GM04503 (cell line): ENCODE results near the gene TPK1.
A peak's percentile ranks its signal among the peaks of the same experiment; 100 is the strongest.
"Not testable (repeated sequence)": the region's sequence is repeated elsewhere in the genome, so short reads cannot be mapped to it uniquely, and the experiment has no call there.

Experiments used
- DNase-seq: peaks from one replicate; pipeline ENCODE4 v3.0.0-alpha.2; 2012; ENCODE audit warnings: low read depth

TPK1 gene

GRCh38 chr7:144474800-144475615, 360.8 kb downstream of the TPK1 start:
- DNase-seq: no peak

DNA sequence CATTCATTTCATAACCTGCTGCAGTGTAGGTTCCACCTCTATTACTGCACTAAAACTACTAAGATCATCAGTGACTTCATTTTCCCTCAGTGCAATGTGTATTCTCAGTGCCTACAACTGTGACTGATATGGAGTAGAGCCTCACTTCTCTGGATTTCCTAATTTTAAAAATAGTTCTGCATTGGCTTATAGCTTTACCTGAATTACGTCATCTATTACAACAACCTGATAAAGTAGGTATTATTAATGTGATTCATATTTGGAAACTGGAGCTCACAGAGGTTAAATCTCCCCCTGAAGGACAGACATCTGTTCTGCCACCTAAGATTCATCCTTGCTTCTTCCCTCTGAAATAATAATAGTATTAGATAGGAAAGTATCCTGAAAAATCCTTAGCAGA, 361.5 kb downstream of the TPK1 start:
- DNase-seq: no peak

DNA sequence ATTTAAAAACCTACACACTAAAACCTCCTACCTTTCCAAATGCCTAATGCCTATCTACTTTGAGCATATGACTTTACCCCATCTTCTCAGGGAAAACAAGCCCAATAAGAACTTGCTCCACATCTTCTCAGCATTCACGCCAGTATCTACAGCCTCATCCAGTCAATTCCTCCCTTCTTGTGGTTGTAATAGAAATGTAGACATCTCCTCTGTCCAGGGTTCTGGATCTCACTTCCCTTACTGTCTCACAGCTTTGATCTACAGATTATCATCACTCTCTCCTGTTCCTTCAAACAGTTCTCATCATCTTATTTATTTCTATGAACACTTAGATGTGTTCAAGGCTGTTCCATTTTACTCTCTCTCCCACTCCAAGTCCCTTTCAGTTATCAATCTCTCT, 361.9 kb downstream of the TPK1 start:
- DNase-seq: no peak

GRCh38 chr7:144470078-144470477, 365.8 kb downstream of the TPK1 start:
- no peak for DNase-seq

GRCh38 chr7:144468990-144469732, 366.7 kb downstream of the TPK1 start:
- DNase-seq: no peak

DNA sequence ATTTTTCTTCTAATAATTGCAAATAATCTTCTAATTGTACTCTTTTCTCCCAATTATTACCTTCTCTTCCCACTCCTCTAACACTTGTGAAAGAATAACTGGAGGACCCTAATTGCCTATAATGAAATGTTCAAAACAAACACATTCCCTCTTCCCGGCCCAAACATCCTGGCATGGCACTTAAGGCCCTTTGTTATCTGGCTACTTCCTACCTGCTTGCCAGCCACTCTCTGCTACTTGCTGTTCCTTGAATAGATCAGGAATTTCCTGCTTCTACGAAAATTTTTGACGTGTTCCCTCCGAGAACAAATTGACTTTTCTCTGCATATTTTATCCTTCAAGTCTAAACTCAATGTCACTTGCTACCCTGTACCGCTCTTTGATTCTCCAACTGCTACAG, 376.2 kb downstream of the TPK1 start:
- no peak for DNase-seq

- DNase-seq: no peak
Observed at GRCh38 chr7:144455040-144455404, 380.8 kb downstream of the TPK1 start.

- no peak for DNase-seq
Observed at GRCh38 chr7:144454256-144455039, 381.4 kb downstream of the TPK1 start.

DNA sequence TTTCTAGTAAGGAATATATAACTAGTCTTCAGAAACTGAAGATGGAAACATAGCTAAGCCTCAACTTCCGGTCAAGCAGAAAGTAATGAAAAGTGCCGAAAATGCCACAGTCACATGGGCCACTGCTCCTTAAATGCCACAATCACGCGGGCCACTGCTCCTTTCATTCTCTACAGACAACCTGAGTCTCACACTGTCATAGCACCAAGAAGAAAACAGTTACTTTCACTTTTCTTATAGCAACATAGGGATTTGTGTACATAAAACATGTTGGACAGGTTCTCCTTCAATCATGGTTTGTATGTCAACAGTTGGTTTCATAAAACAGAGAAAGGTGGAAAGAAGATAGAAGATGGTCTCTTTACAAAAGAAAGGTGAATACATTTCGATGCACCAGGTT, 383.8 kb downstream of the TPK1 start:
- DNase-seq: no peak

DNA sequence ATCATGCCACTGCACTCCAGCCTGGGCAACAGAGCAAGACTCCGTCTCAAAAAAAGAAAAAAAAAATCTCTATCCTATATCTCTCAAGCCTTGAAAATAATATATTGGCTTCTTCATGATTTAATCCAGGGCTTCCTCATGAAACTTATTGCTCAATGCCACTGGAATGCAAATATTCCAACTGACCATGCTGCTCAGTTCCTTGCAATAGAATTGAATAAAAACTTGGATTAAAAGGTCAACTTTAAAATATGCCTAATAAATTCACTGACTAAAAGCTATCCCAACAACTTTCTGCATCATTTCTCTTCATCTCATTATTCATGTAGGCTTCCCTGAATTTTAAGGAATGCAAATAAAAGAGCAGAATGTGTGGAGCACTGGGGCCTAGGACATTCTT, 390.3 kb downstream of the TPK1 start:
- DNase-seq: no peak

DNA sequence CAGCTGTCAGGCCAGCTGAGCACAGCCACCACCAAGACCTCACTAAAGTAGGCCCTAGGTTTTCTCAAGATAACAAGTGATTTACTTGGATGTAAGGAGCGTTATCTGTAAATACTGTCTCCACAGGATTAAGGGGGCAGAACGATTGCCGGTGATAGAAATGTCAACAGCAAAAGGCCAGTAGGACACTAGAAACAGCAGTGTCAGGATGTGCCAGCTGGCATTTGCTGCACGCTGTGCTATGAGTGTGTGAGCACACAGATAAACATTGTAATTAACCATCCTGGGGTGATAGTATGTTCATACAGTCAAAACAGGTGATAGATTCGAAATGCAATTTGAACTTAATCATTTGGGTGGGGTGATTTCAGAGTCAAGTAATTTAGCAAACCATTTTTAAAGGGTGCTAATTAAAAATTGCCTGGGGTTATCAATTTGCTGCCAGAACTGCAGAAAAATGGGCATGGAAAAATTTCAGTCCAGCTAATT, 396.1 kb downstream of the TPK1 start:
- DNase-seq: no peak

- no peak for DNase-seq
Observed at GRCh38 chr7:144438759-144439158, 397.1 kb downstream of the TPK1 start.

DNA sequence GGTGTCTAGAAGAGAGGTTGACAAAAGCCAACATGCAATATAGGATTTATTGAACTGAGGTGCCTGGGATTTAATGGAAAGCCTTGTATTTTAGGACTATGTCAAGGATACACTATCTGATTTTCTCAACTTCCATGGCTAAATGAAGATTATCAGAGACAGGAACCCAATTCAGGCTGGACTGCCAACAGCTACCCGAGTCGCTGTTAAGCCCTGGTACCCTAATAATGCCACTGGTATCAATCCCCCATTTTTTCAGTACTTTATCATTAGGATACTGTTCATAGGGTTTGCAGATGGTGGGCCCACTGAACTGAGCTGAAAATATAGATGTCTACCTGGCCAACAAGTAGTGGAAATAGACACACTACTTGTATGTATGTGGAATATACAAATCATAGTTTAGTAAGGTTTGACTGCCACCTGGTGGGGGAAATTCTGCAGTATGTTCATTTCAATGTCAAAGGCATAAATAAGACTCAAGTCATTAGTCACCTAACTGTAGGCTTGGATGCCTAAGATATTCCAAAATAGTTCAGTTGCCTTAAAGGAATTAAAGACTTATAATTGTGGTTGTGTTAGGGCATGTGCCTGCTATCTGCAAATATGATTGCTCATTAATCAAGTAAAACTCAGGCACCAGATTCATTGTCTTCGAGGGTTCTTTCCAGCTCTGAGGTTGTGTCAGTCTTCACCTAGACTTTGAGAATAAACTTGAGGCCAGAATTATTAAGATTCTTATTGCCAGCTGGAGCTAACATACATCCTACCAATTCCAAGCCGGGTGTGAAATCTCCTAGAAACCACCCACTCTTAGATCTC, 398.3 kb downstream of the TPK1 start:
- peak; percentile 15 for DNase-seq

GRCh38 chr7:144436500-144436899, 399.4 kb downstream of the TPK1 start:
- DNase-seq: no peak

GRCh38 chr7:144428431-144428830, 407.4 kb downstream of the TPK1 start:
- no peak for DNase-seq

- not testable (repeated sequence) for DNase-seq
Observed at GRCh38 chr7:144427539-144427938, 408.3 kb downstream of the TPK1 start.

GRCh38 chr7:144418931-144419330, 416.9 kb downstream of the TPK1 start:
- not testable (repeated sequence) for DNase-seq

DNA sequence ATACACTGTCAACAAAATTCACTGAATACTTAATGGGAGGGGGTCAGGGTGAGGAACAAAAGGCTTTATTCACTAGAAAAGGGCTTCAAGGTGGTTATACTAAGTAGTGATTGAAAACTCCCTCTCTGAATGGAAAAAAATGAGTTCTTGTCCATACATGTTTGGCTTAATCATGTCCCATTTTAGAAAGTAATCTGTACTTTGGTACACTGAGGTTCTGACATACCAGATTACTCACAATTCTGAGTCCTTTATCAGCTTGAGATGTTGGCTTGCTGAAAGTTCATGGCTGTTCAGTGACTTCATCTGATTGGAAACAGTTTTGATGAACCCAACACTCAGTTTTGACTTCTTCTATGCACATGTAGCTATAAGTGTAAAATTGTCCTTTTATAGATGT, 419.5 kb downstream of the TPK1 start:
- no peak for DNase-seq

DNA sequence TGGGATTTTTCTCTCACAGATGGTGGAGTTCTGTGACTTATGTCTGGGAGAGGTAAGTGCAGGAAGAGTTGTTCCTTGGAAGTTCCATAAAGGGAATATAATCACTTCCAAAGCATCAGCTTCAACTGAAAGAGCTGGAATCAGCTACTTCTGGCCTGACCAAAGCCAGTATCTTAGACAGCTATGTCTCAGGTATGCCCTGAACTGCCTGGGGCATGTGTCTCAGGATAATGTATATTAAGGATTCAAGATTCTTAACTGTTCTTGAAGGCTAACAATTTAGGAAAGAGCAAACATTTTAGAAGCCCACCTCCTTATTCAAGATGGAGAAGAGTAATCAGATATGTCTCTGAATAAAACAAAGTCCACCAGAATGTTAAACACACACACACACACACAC, 420.0 kb downstream of the TPK1 start:
- no peak for DNase-seq

GRCh38 chr7:144414815-144415214, 421.0 kb downstream of the TPK1 start:
- DNase-seq: no peak

DNA sequence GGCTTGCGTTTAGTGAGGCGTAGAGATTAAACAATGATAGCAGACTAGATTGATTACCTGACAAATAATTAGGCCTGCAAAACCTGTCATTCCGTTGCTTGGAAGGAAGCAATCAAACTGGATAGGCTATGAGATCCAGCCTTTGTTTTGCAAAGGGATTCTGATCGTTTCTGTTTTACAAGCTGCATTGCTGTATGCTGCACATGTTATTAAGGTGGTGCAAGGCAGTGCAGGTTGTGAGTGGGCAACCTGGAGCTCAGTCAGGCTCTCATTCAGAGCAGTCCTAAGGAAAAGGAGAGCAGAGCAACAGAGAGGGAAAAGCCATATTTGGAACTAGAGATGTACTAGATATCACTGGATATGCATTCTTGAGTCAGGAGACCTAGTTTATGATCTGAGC, 425.4 kb downstream of the TPK1 start:
- no peak for DNase-seq

DNA sequence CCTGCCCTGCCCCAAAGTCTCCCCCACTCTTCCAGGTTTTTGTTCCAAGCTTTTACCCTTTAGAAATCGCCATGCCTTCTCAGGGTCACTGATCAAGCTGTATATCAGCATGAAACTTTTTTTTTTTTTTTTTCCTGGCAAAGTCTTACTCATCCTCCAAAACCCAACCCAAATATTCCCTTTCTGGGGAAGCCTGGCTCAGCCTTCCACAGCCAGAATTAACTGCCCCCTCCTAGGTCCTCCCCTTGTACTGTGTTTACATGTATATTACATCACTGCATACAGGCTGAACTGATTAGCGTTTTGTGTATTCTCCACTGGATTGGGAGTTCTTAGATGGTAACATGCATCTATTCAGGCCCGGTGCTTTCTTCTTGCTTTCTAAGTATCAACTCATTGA, 427.7 kb downstream of the TPK1 start:
- no peak for DNase-seq
